CD4-positive, CD25-positive, alpha-beta regulatory T cell (primary cell): ENCODE results near the gene TRAK1. TPM values are rescaled to one million over a fixed set of nuclear protein-coding genes. Genes with fewer than 3 reads are reported as not detected.
A peak's percentile ranks its signal among the peaks of the same experiment; 100 is the strongest.

Experiments used
- ATAC-seq, 2 donors: fragments of 150-1000 bp; cut with Tn5 transposase; one replicate each; pipeline ENCODE4 v1.10.0; 2021; ENCODE audit warnings: low read depth in 2 of 2, moderate number of reproducible peaks in 2 of 2, moderate library complexity in 1 of 2
- DNase-seq, 3 donors: peaks; one replicate each; pipeline versions ENCODE4 v3.0.0 to v3.0.0-alpha.2; 2012 to 2022; ENCODE audit warnings: mixed read lengths in 1 of 3
- H3K27ac ChIP-seq: one replicate; pipeline ENCODE4 v1.7.0; 2013; ENCODE audit warnings: mild to moderate bottlenecking, low read length; ENCODE audit not compliant: insufficient read depth, poor library complexity, severe bottlenecking
- H3K27me3 ChIP-seq: one replicate; pipeline ENCODE4 v1.7.0; 2013; ENCODE audit warnings: low read length; ENCODE audit not compliant: control insufficient read depth, insufficient read depth
- H3K36me3 ChIP-seq: one replicate; pipeline ENCODE4 v1.7.0; 2013; ENCODE audit warnings: mild to moderate bottlenecking, low read length, moderate library complexity; ENCODE audit not compliant: control insufficient read depth, insufficient read depth
- H3K4me1 ChIP-seq: 2 replicates; pipeline ENCODE4 v1.7.0; 2013; ENCODE audit warnings: mild to moderate bottlenecking, low read length; ENCODE audit not compliant: insufficient read depth, control insufficient read depth, poor library complexity, severe bottlenecking
- H3K4me3 ChIP-seq: one replicate; pipeline ENCODE4 v1.7.0; 2013; ENCODE audit warnings: low read depth, mild to moderate bottlenecking, low read length, moderate library complexity
- H3K9me3 ChIP-seq, 2 experiments: 1 replicate in 1 of 2; 2 replicates in 1 of 2; pipeline ENCODE4 v1.7.0; 2013; ENCODE audit warnings: low read length in 2 of 2, mild to moderate bottlenecking in 1 of 2, moderate library complexity in 1 of 2; ENCODE audit not compliant: control insufficient read depth in 2 of 2
- H3K27ac Mint-ChIP-seq, 3 donors: one replicate each; pipeline ENCODE4 v1.8.0; 2020 to 2022; ENCODE audit warnings: mild to moderate bottlenecking in 3 of 3, mixed read lengths in 3 of 3, moderate library complexity in 2 of 3
- H3K27me3 Mint-ChIP-seq: one replicate; pipeline ENCODE4 v1.8.0; 2022; ENCODE audit warnings: mild to moderate bottlenecking, mixed read lengths
- H3K36me3 Mint-ChIP-seq: one replicate; pipeline ENCODE4 v1.8.0; 2020; ENCODE audit warnings: mixed read lengths
- H3K4me1 Mint-ChIP-seq, 4 donors: one replicate each; pipeline ENCODE4 v1.8.0; 2020 to 2022; ENCODE audit warnings: mixed read lengths in 4 of 4, mild to moderate bottlenecking in 1 of 4
- H3K4me3 Mint-ChIP-seq, 4 donors: one replicate each; pipeline ENCODE4 v1.8.0; 2020 to 2022; ENCODE audit warnings: mild to moderate bottlenecking in 4 of 4, mixed read lengths in 4 of 4, moderate library complexity in 3 of 4
- H3K9me3 Mint-ChIP-seq, 7 donors: one replicate each; pipeline ENCODE4 v1.8.0; 2020 to 2022; ENCODE audit warnings: mixed read lengths in 7 of 7, mild to moderate bottlenecking in 3 of 7, moderate library complexity in 2 of 7
- polyA plus RNA-seq, 4 donors: library from polyadenylated mRNA; unstranded; fragments of 300-500 nt; fragmentation: Illumina TruSeq; gene quantifications; one replicate each; pipeline ENCODE4 v1.2.3, GENCODE V29; 2021
- total RNA-seq: library from RNA; stranded (reverse); gene quantifications from one replicate; pipeline ENCODE4 v1.2.3, GENCODE V29; 2022

The TRAK1 gene
- total and polyA plus RNA-seq, 5 donors from 2014 or later = 2.6 to 23.3 (median 3.5) TPM

DNA sequence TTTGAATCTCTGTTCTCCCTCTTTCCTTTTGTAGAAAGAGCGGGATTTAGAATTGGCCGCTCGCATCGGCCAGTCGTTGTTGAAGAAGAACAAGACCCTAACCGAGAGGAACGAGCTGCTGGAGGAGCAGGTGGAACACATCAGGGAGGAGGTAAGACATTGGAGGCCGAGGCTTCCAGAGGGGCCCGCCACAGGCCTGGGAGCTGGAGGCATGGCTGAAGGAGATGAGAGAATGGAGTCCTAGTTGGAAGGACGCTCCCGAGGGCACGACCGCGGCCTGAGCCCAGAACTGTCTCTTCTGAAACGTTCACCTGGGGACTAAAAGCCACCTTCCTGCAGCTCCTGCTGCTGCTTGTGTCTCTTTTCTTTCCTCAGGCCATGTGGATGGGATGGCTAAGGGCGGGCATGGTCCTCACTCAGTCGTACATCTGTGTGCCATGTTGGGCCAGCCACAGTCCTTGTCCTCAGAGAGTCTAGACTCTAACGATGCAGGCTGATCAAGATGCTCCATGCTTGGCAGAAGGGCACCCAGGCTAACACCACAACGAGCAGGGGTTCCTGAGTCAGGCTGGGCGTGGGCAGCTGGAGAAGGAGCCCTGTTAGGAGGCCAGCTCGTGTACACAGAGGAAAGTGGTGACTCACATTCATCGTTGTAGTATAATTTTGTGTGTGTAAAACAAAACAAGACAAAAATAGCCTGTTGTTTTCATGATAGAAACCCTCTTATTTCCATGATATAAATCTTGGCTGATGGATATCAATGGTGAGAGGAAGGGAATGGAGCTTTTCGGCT is 93.7 kb downstream of the TRAK1 start:
- Mint-ChIP-seq H3K36me3 (peaks cover 15% of the 10 kb centered on the region), H3K27ac (peak overlapping the region in 2 of 3 donors; percentile 28 to 71), H3K4me3 (no peak overlapping the region), H3K27me3 (no peaks in the 10 kb centered on the region), H3K9me3 (no peaks in the 10 kb centered on the region), H3K4me1 (no peaks in the 10 kb centered on the region)
- Histone ChIP-seq H3K4me3 (no peak overlapping the region), H3K27me3 (no peaks in the 10 kb centered on the region), H3K4me1 (no peaks in the 10 kb centered on the region), H3K36me3 (peaks cover 6% of the 10 kb centered on the region), H3K27ac (no peak overlapping the region), H3K9me3 (no peaks in the 10 kb centered on the region)
- ATAC-seq (no peak), DNase-seq (no peak)

DNA sequence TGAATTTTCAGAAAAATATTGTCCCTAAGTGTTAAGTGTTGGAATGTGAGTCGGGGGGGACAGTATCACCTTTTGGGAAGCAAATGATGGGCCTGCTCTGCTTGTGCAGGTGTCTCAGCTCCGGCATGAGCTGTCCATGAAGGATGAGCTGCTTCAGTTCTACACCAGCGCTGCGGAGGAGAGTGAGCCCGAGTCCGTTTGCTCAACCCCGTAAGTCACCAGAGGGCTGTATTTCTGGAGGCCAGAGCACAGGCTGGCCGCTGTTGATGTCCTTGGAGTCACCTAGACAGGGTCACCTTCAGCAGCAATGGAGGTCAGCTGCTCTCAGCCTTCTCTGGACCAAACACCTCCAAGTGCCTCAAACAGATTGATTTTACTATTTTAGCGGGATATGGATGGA is 96.8 kb downstream of the TRAK1 start:
- DNase-seq = no peak
- Histone ChIP-seq H3K4me1 (no peaks in the 10 kb centered on the region), H3K27ac (no peak overlapping the region), H3K9me3 (no peaks in the 10 kb centered on the region), H3K4me3 (no peak overlapping the region), H3K36me3 (peaks cover 12% of the 10 kb centered on the region), H3K27me3 (no peaks in the 10 kb centered on the region)
- ATAC-seq = no peak
- Mint-ChIP-seq H3K9me3 (no peaks in the 10 kb centered on the region), H3K4me3 (no peak overlapping the region), H3K27me3 (no peaks in the 10 kb centered on the region), H3K4me1 (peaks cover 0 to 15% (median 2%) of the 10 kb centered on the region in 4 donors), H3K36me3 (peaks cover 26% of the 10 kb centered on the region), H3K27ac (peak overlapping the region in 2 of 3 donors; percentile 44 to 60)

DNA sequence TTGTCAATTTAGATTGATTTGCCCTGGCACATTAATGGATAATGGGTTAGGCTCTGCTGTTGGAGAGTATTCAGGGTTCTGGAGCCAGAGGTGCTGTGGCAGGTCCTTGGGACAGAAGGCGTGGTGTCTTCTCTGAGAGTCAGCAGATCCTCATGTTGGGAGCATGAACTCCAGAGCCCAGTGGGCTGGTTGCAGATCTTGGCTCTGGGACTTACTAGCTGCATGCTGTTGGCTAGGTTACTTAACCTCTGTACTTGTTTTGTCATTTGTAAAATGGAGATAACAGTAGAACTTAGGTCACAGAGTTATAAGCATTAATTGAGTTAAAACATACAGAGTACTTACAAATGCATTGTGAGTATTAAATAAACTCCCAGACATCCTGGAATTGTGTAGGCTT is 97.2 kb downstream of the TRAK1 start:
- H3K4me1 ChIP-seq = no peaks in the 10 kb centered on the region
- no peaks in the 10 kb centered on the region for H3K27me3 ChIP-seq
- Mint-ChIP-seq H3K4me3 (no peak overlapping the region), H3K4me1 (peaks cover 0 to 19% (median 2%) of the 10 kb centered on the region in 4 donors), H3K9me3 (no peaks in the 10 kb centered on the region), H3K27ac (peak overlapping the region in 1 of 3 donors; percentile 44), H3K36me3 (peaks cover 30% of the 10 kb centered on the region), H3K27me3 (no peaks in the 10 kb centered on the region)
- DNase-seq (no peak), ATAC-seq (no peak)
- no peak overlapping the region for H3K4me3 ChIP-seq
- peaks cover 13% of the 10 kb centered on the region for H3K36me3 ChIP-seq
- no peaks in the 10 kb centered on the region for H3K9me3 ChIP-seq
- no peak overlapping the region for H3K27ac ChIP-seq

DNA sequence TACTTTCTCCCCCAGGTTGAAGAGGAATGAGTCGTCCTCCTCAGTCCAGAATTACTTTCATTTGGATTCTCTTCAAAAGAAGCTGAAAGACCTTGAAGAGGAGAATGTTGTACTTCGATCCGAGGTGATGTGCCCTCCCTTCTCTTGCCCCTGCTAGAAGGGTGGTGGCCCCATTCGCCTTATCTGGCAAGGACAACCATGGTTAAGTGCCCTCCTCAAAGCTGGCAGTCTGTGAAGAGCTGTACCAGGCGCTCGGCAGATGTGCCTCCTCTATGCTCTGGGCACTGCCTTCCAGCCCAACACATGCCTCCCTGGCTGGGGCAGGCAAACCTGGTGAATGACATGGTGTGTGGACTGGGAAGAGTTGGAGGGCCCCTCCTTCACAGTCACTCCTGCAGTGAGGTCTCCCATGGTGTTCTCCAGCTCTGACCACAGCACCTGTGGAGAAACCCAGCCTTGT is 97.9 kb downstream of the TRAK1 start:
- Mint-ChIP-seq H3K4me3 (no peak overlapping the region), H3K27ac (no peak overlapping the region), H3K9me3 (no peaks in the 10 kb centered on the region), H3K36me3 (peaks cover 36% of the 10 kb centered on the region), H3K4me1 (peaks cover 0 to 19% (median 2%) of the 10 kb centered on the region in 4 donors), H3K27me3 (no peaks in the 10 kb centered on the region)
- H3K27ac ChIP-seq = no peak overlapping the region
- H3K36me3 ChIP-seq = peaks cover 17% of the 10 kb centered on the region
- no peaks in the 10 kb centered on the region for H3K4me1 ChIP-seq
- H3K27me3 ChIP-seq = no peaks in the 10 kb centered on the region
- no peak for DNase-seq
- ATAC-seq = no peak
- H3K9me3 ChIP-seq = no peaks in the 10 kb centered on the region
- no peak overlapping the region for H3K4me3 ChIP-seq

DNA sequence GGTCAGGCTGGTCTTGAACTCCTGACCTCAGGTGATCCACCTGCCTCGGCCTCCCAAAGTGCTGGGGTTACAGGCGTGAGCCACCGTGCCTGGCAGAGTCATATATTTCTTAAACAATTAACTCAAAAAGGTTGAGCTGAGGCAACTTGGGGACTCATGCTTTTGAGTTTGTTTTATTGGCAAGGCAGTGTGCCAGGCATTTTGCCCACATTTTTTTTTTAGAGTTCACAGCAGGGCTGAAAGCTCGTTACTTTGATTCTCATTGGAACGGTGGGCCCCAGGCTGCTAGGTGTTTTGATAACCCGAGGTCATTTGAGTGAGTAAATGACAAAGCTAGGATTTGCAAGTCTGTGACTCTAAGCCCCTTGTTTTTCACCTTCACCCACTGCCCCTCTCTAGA is 98.6 kb downstream of the TRAK1 start:
- H3K4me1 ChIP-seq = no peaks in the 10 kb centered on the region
- no peaks in the 10 kb centered on the region for H3K27me3 ChIP-seq
- no peak overlapping the region for H3K4me3 ChIP-seq
- H3K27ac Mint-ChIP-seq = peak overlapping the region in 1 of 3 donors; percentile 26
- H3K4me1 Mint-ChIP-seq = peaks cover 0 to 19% (median 2%) of the 10 kb centered on the region in 4 donors
- no peak for ATAC-seq
- H3K4me3 Mint-ChIP-seq = no peak overlapping the region
- H3K9me3 Mint-ChIP-seq = no peaks in the 10 kb centered on the region
- no peaks in the 10 kb centered on the region for H3K27me3 Mint-ChIP-seq
- H3K27ac ChIP-seq = no peak overlapping the region
- H3K36me3 ChIP-seq = peaks cover 16% of the 10 kb centered on the region
- H3K36me3 Mint-ChIP-seq = peaks cover 38% of the 10 kb centered on the region
- no peaks in the 10 kb centered on the region for H3K9me3 ChIP-seq
- DNase-seq = no peak

DNA sequence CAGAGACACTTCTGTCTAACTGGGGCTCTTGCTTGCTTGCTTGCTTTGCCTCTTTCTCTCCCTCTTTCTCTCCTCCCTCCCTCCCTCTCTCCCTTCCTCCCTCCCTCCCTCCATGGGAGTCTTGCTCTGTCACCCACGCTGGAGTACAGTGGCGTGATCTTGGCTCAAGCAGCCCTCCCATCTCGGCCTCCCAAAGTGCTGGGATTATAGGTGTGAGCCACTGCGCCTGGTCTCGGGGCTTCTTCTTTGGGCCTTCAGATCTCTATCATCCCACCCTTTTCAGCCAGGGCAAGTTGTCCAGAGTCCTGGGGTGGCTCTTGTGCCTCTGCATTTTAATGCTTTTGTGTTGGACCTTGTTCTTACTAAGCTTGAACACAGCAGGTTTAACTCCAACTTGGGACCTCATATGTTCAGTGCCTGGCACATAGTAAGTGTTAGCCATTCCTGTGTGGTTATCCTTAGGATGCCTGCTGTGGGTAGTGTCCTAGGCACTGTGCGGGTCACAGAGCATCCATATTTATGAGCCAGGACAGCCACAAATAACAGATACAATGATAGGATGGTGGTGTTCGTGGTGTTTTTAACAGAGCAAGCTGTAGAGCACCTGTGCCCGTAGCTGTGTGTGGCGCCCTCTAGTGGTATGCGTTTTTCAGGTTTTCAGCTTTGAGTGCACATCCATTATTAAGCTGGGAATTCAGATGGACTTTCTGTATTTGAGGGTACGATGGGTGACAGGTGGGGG is 99.7 kb downstream of the TRAK1 start:
- ATAC-seq = peak; percentile 54 to 63
- Mint-ChIP-seq H3K9me3 (no peaks in the 10 kb centered on the region), H3K4me3 (peak overlapping the region in 1 of 4 donors; percentile 21), H3K4me1 (peaks cover 0 to 19% (median 2%) of the 10 kb centered on the region in 4 donors), H3K27ac (peak overlapping the region in 2 of 3 donors; percentile 38 to 87), H3K27me3 (no peaks in the 10 kb centered on the region), H3K36me3 (peaks cover 40% of the 10 kb centered on the region)
- DNase-seq = peak; percentile 43 to 78 (median 60)
- no peaks in the 10 kb centered on the region for H3K9me3 ChIP-seq
- H3K4me3 ChIP-seq = no peak overlapping the region
- H3K27me3 ChIP-seq = no peaks in the 10 kb centered on the region
- H3K27ac ChIP-seq = no peak overlapping the region
- peaks cover 26% of the 10 kb centered on the region for H3K36me3 ChIP-seq
- H3K4me1 ChIP-seq = no peaks in the 10 kb centered on the region

DNA sequence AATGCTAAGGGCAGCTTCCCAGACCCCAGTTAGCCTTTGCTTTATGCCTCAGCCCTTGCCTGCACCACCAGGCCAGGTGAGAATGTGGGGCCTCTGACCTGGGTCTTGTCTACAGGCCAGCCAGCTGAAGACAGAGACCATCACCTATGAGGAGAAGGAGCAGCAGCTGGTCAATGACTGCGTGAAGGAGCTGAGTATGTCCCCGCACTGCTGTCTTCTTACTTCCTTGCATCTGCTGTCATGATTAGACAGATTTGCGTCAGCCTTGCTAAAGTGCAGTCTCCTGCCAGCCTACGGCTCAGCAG is 100.2 kb downstream of the TRAK1 start:
- DNase-seq (no peak), ATAC-seq (no peak)
- peaks cover 26% of the 10 kb centered on the region for H3K36me3 ChIP-seq
- H3K27ac Mint-ChIP-seq = peak overlapping the region in 1 of 3 donors; percentile 87
- no peaks in the 10 kb centered on the region for H3K4me1 ChIP-seq
- no peaks in the 10 kb centered on the region for H3K9me3 ChIP-seq
- H3K9me3 Mint-ChIP-seq = no peaks in the 10 kb centered on the region
- H3K4me3 Mint-ChIP-seq = peak overlapping the region in 1 of 4 donors; percentile 21
- peaks cover 42% of the 10 kb centered on the region for H3K36me3 Mint-ChIP-seq
- no peaks in the 10 kb centered on the region for H3K27me3 Mint-ChIP-seq
- H3K4me1 Mint-ChIP-seq = peaks cover 0 to 19% (median 2%) of the 10 kb centered on the region in 4 donors
- H3K4me3 ChIP-seq = no peak overlapping the region
- no peaks in the 10 kb centered on the region for H3K27me3 ChIP-seq
- H3K27ac ChIP-seq = no peak overlapping the region
